Activated CD8-positive, alpha-beta memory T cell treated with anti-CD3 and anti-CD28 coated beads, Interleukin-2, amount 50 U/mL, for 48 hours (primary cell): ENCODE results near the gene ABL1.

Source experiments
- DNase-seq: peaks from one replicate; pipeline ENCODE4 v3.0.0-alpha.2; 2020

The ABL1 gene

DNA sequence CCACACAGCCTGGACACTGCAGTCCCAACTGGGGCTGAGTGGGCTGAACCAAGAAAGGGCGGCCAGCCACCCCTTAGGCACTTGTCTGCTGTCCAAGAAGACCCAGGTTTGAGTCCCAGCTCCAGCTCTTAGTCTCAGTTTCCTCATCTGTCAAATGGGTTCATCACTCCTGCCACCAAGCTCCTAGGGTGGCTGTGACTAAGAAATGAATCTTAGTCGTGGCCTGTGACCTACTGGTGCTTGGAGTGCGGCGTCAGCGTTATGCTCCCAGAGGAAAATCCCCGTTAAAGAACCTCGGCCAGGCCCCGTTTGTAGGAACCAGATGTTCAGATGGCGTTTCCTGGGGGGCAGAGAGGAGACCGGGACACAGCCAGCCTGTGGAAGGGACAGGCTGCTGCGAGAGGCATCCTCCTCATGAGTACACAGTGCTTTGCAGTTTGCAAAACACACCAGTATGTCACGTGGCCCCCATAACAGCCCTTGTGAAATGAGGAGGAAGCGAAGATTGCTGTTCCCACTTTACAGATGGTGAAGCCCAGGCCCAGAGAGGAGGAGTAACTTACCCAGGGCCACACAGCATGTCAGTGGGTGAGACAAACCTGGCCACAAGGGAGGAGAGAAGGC is 100.7 kb downstream of the ABL1 start:
- no peak for DNase-seq

GRCh38 chr9:130936285-130937117 is 101.4 kb downstream of the ABL1 start:
- DNase-seq: no peak
